A172 (cell line): Measurements from ENCODE around the gene CR1L. TPM values are rescaled to one million over a fixed set of nuclear protein-coding genes. Genes with fewer than 3 reads are reported as not detected.
"Not testable (repeated sequence)": the region's sequence is repeated elsewhere in the genome, so short reads cannot be mapped to it uniquely, and the experiment has no call there.

Source experiments
- DNase-seq: peaks from one replicate; pipeline ENCODE4 v3.0.0-alpha.2; 2015; ENCODE audit warnings: low spot score
- total RNA-seq: library from RNA; depleted of rRNA; stranded (reverse); fragments of >200 nt; shearing (Covaris generic); gene quantifications from 2 replicates; pipeline ENCODE4 v1.2.3, GENCODE V29; 2014

CR1L gene
- total RNA-seq, 1 experiment from 2014 or later: not detected

GRCh38 chr1:207745839-207746767 is 101.2 kb downstream of the CR1L start:
- no peak for DNase-seq

GRCh38 chr1:207747627-207748492 is 102.9 kb downstream of the CR1L start:
- no peak for DNase-seq

- DNase-seq: peak; percentile 43
Observed at GRCh38 chr1:207748737-207749528, 104.0 kb downstream of the CR1L start.

- DNase-seq: no peak
Observed at GRCh38 chr1:207750631-207751305, 105.8 kb downstream of the CR1L start.

DNA sequence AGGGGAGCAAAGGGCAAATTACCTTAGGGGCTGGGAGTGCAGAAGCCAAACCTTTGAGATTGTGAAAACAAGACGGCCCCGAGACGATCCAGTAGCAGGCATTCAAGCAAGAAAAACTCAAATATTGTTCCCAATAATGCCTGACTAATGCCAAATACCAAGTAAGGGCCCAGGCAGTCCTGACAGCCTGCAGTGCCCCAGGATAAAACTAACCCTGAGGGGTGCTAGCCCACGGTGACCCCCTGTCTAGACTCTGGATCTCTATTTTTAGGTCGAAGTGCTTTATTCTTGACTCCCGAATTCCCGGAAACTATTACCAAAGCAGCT is 106.5 kb downstream of the CR1L start:
- not testable (repeated sequence) for DNase-seq

GRCh38 chr1:207751790-207752455 is 107.0 kb downstream of the CR1L start, which contains the start of gene CD46:
Gene CD46, plus strand, starts transcription at chr1:207752054. Its CDS starts 159 bp downstream, at chr1:207752213.
- DNase-seq: peak; percentile 95

DNA sequence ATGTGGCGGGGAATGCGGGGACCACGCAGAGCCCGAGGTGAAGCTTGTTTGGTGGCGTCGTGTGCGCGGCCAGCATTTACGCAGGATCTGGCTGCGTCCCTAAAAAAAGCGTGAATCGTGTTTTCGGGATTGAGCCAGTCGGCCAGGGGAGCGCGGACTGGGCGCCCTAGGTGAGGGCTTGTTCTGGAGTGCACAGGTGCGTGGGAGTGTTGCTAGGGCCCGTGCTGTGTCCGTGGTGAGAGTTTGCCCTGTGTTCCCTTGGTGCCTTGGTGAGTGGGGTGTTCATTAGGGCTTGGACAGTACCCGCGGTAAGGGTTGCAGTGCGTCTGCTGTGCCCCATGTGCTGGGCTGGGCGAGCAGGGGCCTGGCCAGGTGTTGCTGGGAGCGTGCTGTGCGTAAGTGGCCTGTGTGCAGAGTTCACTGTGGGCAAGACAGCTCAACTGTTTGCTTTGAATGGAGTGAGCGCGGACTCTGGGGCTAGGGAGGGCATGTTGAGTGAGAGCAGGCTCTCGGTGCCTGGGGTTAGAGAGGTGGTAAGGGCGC is 107.6 kb downstream of the CR1L start:
- DNase-seq: peak; percentile 23

DNA sequence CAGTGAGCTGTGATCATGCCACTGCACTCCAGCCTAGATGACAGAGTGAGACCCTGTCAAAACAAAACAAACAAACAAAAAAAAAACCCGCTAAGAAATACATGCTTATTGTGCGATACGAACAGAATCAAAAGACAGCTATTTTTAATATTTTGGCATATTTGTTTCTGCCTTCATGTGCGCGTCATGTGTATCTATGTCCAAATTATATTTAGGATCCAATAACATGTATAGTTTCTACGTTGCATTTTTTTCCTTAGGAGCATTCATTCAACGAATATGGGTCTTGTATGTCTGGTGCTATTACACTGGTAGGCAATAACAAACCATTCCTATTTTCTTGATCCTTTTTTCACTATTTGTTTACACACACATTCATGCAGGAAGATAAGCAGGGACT is 108.7 kb downstream of the CR1L start:
- DNase-seq: no peak

GRCh38 chr1:207754011-207754410 is 109.1 kb downstream of the CR1L start:
- no peak for DNase-seq

GRCh38 chr1:207754974-207755700 is 110.2 kb downstream of the CR1L start:
- no peak for DNase-seq

GRCh38 chr1:207755846-207756693 is 111.1 kb downstream of the CR1L start:
- no peak for DNase-seq

GRCh38 chr1:207762622-207763021 is 117.7 kb downstream of the CR1L start:
- no peak for DNase-seq

DNA sequence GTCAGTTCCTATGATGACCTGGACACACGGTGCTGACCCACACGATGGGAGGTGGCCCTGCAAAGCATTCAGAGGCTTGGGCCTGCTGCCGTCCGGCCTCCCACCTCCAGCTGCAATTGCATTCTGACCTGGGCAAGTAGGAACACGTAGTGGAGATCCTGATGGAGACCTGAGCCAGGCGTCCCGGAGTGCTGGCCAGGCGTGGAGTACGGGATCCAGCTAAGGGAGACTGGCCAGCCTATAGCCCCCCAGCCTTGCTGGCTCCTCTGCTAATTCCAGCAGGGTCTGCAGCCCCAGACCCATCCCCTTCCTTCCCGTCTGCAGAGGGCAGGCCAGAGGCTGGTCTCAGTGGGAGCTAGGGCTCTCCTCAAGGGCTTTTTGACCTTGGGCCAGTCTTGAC is 118.2 kb downstream of the CR1L start:
- DNase-seq: no peak

DNA sequence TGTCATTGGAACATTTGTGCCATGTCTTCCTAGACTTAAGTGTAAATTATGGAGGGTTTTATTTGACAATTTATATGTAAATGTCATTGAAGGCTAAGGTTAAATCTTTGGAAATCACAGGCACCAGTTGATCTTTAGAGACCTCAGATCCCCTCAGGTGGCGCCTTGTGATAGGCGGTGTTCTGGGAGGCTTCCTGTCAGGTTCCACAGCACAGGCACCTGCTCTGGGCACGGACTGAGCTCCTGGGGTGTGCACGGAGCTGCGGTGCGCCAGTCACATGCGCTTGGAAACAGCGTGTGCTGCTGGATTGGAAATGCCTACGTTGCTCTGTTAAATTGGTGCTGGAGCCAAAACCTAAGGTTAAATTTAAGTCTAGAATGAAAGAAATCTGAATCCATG is 119.0 kb downstream of the CR1L start:
- DNase-seq: no peak

GRCh38 chr1:207766569-207766968 is 121.6 kb downstream of the CR1L start:
- no peak for DNase-seq

DNA sequence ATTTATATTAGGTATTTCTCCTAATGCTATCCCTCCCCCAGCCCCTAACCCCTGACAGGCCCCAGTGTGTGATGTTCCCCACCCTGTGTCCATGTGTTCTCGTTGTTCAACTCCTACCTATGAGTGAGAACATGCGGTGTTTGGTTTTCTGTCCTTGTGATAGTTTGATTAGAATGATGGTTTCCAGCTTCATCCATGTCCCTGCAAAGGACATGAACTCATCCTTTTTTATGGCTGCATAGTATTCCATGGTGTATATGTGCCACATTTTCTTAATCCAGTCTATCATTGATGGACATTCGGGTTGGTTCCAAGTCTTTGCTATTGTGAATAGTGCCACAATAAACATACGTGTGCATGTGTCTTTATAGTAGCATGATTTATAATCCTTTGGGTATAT is 125.6 kb downstream of the CR1L start:
- DNase-seq: not testable (repeated sequence)
